ENCODE results near the gene PRSS16.

The PRSS16 gene

GRCh38 chr6:27281569-27281968 lies 34.1 kb downstream of the PRSS16 start:
- no peak for DNase-seq
- no peak overlapping the region for H3K4me3 ChIP-seq (ENCODE audit: insufficient read depth, low read depth, low read length, poor library complexity, severe bottlenecking)
- no peaks in the 10 kb centered on the region for H3K36me3 ChIP-seq (ENCODE audit: control insufficient read depth, insufficient read depth, low read length)
- H3K27me3 ChIP-seq (replicated peaks; ENCODE audit: control insufficient read depth, insufficient read depth, low read length, poor library complexity, severe bottlenecking) = peaks cover 67% of the 10 kb centered on the region
- H3K9me3 ChIP-seq (ENCODE audit: control insufficient read depth, low read length) = peaks cover 3% of the 10 kb centered on the region
- no peak overlapping the region for H3K27ac ChIP-seq (ENCODE audit: insufficient read depth, low read length, poor library complexity, severe bottlenecking)
- no peaks in the 10 kb centered on the region for H3K4me1 ChIP-seq (ENCODE audit: control insufficient read depth, insufficient read depth, low read length, poor library complexity, severe bottlenecking)

- peaks cover 64% of the 10 kb centered on the region for H3K27me3 ChIP-seq (replicated peaks; ENCODE audit: control insufficient read depth, insufficient read depth, low read length, poor library complexity, severe bottlenecking)
These were observed 35.8 kb downstream of the PRSS16 start for GRCh38 chr6:27283279-27283678.

GRCh38 chr6:27286141-27286540 lies 38.6 kb downstream of the PRSS16 start:
- H3K4me3 ChIP-seq (ENCODE audit: insufficient read depth, low read depth, low read length, poor library complexity, severe bottlenecking) = no peak overlapping the region
- H3K4me1 ChIP-seq (ENCODE audit: control insufficient read depth, insufficient read depth, low read length, poor library complexity, severe bottlenecking) = no peaks in the 10 kb centered on the region
- H3K27me3 ChIP-seq (replicated peaks; ENCODE audit: control insufficient read depth, insufficient read depth, low read length, poor library complexity, severe bottlenecking) = peaks cover 73% of the 10 kb centered on the region
- H3K36me3 ChIP-seq (ENCODE audit: control insufficient read depth, insufficient read depth, low read length) = no peaks in the 10 kb centered on the region
- no peak overlapping the region for H3K27ac ChIP-seq (ENCODE audit: insufficient read depth, low read length, poor library complexity, severe bottlenecking)
- peaks cover 3% of the 10 kb centered on the region for H3K9me3 ChIP-seq (ENCODE audit: control insufficient read depth, low read length)
- no peak for DNase-seq

More at GRCh38 chr6:27283279-27283678, 35.8 kb downstream of the PRSS16 start:
- Histone ChIP-seq H3K27ac (ENCODE audit: insufficient read depth, low read length, poor library complexity, severe bottlenecking) (no peak overlapping the region), H3K4me1 (ENCODE audit: control insufficient read depth, insufficient read depth, low read length, poor library complexity, severe bottlenecking) (no peaks in the 10 kb centered on the region), H3K4me3 (ENCODE audit: insufficient read depth, low read depth, low read length, poor library complexity, severe bottlenecking) (no peak overlapping the region), H3K36me3 (ENCODE audit: control insufficient read depth, insufficient read depth, low read length) (no peaks in the 10 kb centered on the region), H3K9me3 (ENCODE audit: control insufficient read depth, low read length) (peaks cover 3% of the 10 kb centered on the region)
- no peak for DNase-seq

GRCh38 chr6:27287751-27288135 lies 40.2 kb downstream of the PRSS16 start:
- peaks cover 68% of the 10 kb centered on the region for H3K27me3 ChIP-seq (replicated peaks; ENCODE audit: control insufficient read depth, insufficient read depth, low read length, poor library complexity, severe bottlenecking)
- H3K36me3 ChIP-seq (ENCODE audit: control insufficient read depth, insufficient read depth, low read length) = no peaks in the 10 kb centered on the region
- H3K9me3 ChIP-seq (ENCODE audit: control insufficient read depth, low read length) = peaks cover 3% of the 10 kb centered on the region
- no peak for DNase-seq
- no peaks in the 10 kb centered on the region for H3K4me1 ChIP-seq (ENCODE audit: control insufficient read depth, insufficient read depth, low read length, poor library complexity, severe bottlenecking)
- H3K27ac ChIP-seq (ENCODE audit: insufficient read depth, low read length, poor library complexity, severe bottlenecking) = no peak overlapping the region
- H3K4me3 ChIP-seq (ENCODE audit: insufficient read depth, low read depth, low read length, poor library complexity, severe bottlenecking) = no peak overlapping the region

GRCh38 chr6:27288136-27289044 lies 40.9 kb downstream of the PRSS16 start:
- H3K27ac ChIP-seq (ENCODE audit: insufficient read depth, low read length, poor library complexity, severe bottlenecking) = no peak overlapping the region
- peaks cover 65% of the 10 kb centered on the region for H3K27me3 ChIP-seq (replicated peaks; ENCODE audit: control insufficient read depth, insufficient read depth, low read length, poor library complexity, severe bottlenecking)
- H3K9me3 ChIP-seq (ENCODE audit: control insufficient read depth, low read length) = peaks cover under 1% of the 10 kb centered on the region
- H3K4me1 ChIP-seq (ENCODE audit: control insufficient read depth, insufficient read depth, low read length, poor library complexity, severe bottlenecking) = no peaks in the 10 kb centered on the region
- DNase-seq = no peak
- no peaks in the 10 kb centered on the region for H3K36me3 ChIP-seq (ENCODE audit: control insufficient read depth, insufficient read depth, low read length)
- no peak overlapping the region for H3K4me3 ChIP-seq (ENCODE audit: insufficient read depth, low read depth, low read length, poor library complexity, severe bottlenecking)

GRCh38 chr6:27290065-27290849 lies 42.8 kb downstream of the PRSS16 start:
- no peak for DNase-seq
- H3K4me1 ChIP-seq (ENCODE audit: control insufficient read depth, insufficient read depth, low read length, poor library complexity, severe bottlenecking) = no peaks in the 10 kb centered on the region
- no peaks in the 10 kb centered on the region for H3K36me3 ChIP-seq (ENCODE audit: control insufficient read depth, insufficient read depth, low read length)
- no peak overlapping the region for H3K27ac ChIP-seq (ENCODE audit: insufficient read depth, low read length, poor library complexity, severe bottlenecking)
- peaks cover 5% of the 10 kb centered on the region for H3K9me3 ChIP-seq (ENCODE audit: control insufficient read depth, low read length)
- H3K4me3 ChIP-seq (ENCODE audit: insufficient read depth, low read depth, low read length, poor library complexity, severe bottlenecking) = no peak overlapping the region
- H3K27me3 ChIP-seq (replicated peaks; ENCODE audit: control insufficient read depth, insufficient read depth, low read length, poor library complexity, severe bottlenecking) = peaks cover 69% of the 10 kb centered on the region

- H3K36me3 ChIP-seq (ENCODE audit: control insufficient read depth, insufficient read depth, low read length) = no peaks in the 10 kb centered on the region
- H3K27me3 ChIP-seq (replicated peaks; ENCODE audit: control insufficient read depth, insufficient read depth, low read length, poor library complexity, severe bottlenecking) = peaks cover 69% of the 10 kb centered on the region
- H3K27ac ChIP-seq (ENCODE audit: insufficient read depth, low read length, poor library complexity, severe bottlenecking) = no peak overlapping the region
- H3K4me3 ChIP-seq (ENCODE audit: insufficient read depth, low read depth, low read length, poor library complexity, severe bottlenecking) = no peak overlapping the region
- H3K4me1 ChIP-seq (ENCODE audit: control insufficient read depth, insufficient read depth, low read length, poor library complexity, severe bottlenecking) = no peaks in the 10 kb centered on the region
- peaks cover 5% of the 10 kb centered on the region for H3K9me3 ChIP-seq (ENCODE audit: control insufficient read depth, low read length)
- no peak for DNase-seq
These were observed 43.3 kb downstream of the PRSS16 start for GRCh38 chr6:27290850-27291208.

GRCh38 chr6:27293436-27294098 lies 46.1 kb downstream of the PRSS16 start:
- Histone ChIP-seq H3K27me3 (replicated peaks; ENCODE audit: control insufficient read depth, insufficient read depth, low read length, poor library complexity, severe bottlenecking) (peaks cover 79% of the 10 kb centered on the region), H3K27ac (ENCODE audit: insufficient read depth, low read length, poor library complexity, severe bottlenecking) (no peak overlapping the region), H3K36me3 (ENCODE audit: control insufficient read depth, insufficient read depth, low read length) (no peaks in the 10 kb centered on the region), H3K4me3 (ENCODE audit: insufficient read depth, low read depth, low read length, poor library complexity, severe bottlenecking) (no peak overlapping the region), H3K9me3 (ENCODE audit: control insufficient read depth, low read length) (peaks cover 5% of the 10 kb centered on the region), H3K4me1 (ENCODE audit: control insufficient read depth, insufficient read depth, low read length, poor library complexity, severe bottlenecking) (no peaks in the 10 kb centered on the region)
- no peak for DNase-seq

GRCh38 chr6:27294409-27294808 lies 46.9 kb downstream of the PRSS16 start:
- Histone ChIP-seq H3K27me3 (replicated peaks; ENCODE audit: control insufficient read depth, insufficient read depth, low read length, poor library complexity, severe bottlenecking) (peaks cover 71% of the 10 kb centered on the region), H3K4me1 (ENCODE audit: control insufficient read depth, insufficient read depth, low read length, poor library complexity, severe bottlenecking) (no peaks in the 10 kb centered on the region), H3K4me3 (ENCODE audit: insufficient read depth, low read depth, low read length, poor library complexity, severe bottlenecking) (no peak overlapping the region), H3K27ac (ENCODE audit: insufficient read depth, low read length, poor library complexity, severe bottlenecking) (no peak overlapping the region), H3K36me3 (ENCODE audit: control insufficient read depth, insufficient read depth, low read length) (no peaks in the 10 kb centered on the region), H3K9me3 (ENCODE audit: control insufficient read depth, low read length) (peaks cover 5% of the 10 kb centered on the region)
- DNase-seq = no peak
